Lung (tissue), 12 donors: ENCODE measurements around the gene STARD13. TPM values are rescaled to one million over a fixed set of nuclear protein-coding genes. Genes with fewer than 3 reads are reported as not detected.

Source experiments
- ATAC-seq: fragments of 200-7000 bp; cut with Tn5 transposase; one replicate; pipeline ENCODE4 v1.9.1; 2020; ENCODE audit warnings: moderate number of reproducible peaks; ENCODE audit not compliant: insufficient read depth, low FRiP score
- DNase-seq, 3 donors: peaks; one replicate each; pipeline ENCODE4 v3.0.0-alpha.2; 2013 to 2017
- H3K27ac ChIP-seq, 2 donors: one replicate each; pipeline ENCODE4 v1.5.1; 2013; ENCODE audit warnings: mild to moderate bottlenecking in 2 of 2, moderate library complexity in 2 of 2, control low read depth in 1 of 2, inconsistent platforms in 1 of 2, low read depth in 1 of 2, low read length in 1 of 2
- H3K27me3 ChIP-seq, 3 donors: one replicate each; pipeline ENCODE4 v1.5.1; 2013; ENCODE audit warnings: low read length in 2 of 3; ENCODE audit not compliant: control insufficient read depth in 3 of 3, insufficient read depth in 3 of 3
- H3K36me3 ChIP-seq, 4 donors: one replicate each; pipeline ENCODE4 v1.5.1; 2013; ENCODE audit warnings: low read length in 4 of 4, mild to moderate bottlenecking in 1 of 4, moderate library complexity in 1 of 4; ENCODE audit not compliant: control insufficient read depth in 4 of 4, insufficient read depth in 4 of 4
- H3K4me1 ChIP-seq, 5 donors: one replicate each; pipeline ENCODE4 v1.5.1; 2013; ENCODE audit warnings: low read length in 5 of 5, mild to moderate bottlenecking in 2 of 5, moderate library complexity in 1 of 5; ENCODE audit not compliant: control insufficient read depth in 5 of 5, insufficient read depth in 5 of 5
- H3K4me3 ChIP-seq: one replicate; pipeline ENCODE4 v1.5.1; 2013; ENCODE audit warnings: mild to moderate bottlenecking, control low read depth, moderate library complexity
- H3K9ac ChIP-seq, 2 donors: one replicate each; pipeline ENCODE4 v1.5.1; 2013; ENCODE audit warnings: low read length in 2 of 2, control low read depth in 1 of 2; ENCODE audit not compliant: insufficient read depth in 1 of 2
- H3K9me3 ChIP-seq, 4 donors: one replicate each; pipeline ENCODE4 v1.5.1; 2013; ENCODE audit warnings: low read length in 3 of 4, mild to moderate bottlenecking in 1 of 4, moderate library complexity in 1 of 4; ENCODE audit not compliant: control insufficient read depth in 4 of 4, insufficient read depth in 3 of 4
- CTCF ChIP-seq: IDR thresholded peaks from 2 replicates; pipeline ENCODE4 v1.5.1; 2012; ENCODE audit warnings: mild to moderate bottlenecking; ENCODE audit errors: control extremely low read depth, extremely low read depth
- WGBS, 2 donors: extraction: QIAGEN DNeasy Blood & Tissue Kit; methylation state at CpG; one replicate each; pipeline ENCODE4 v1.1.7; 2013; 5-methylcytosine and 5-hydroxymethylcytosine counted together
- polyA plus RNA-seq, 2 donors: library from polyadenylated mRNA; stranded (reverse); fragments of 200-250 nt; gene quantifications; one replicate each; pipeline ENCODE4 v1.2.1, GENCODE V29; 2013
- total RNA-seq, 2 donors: library from RNA; depleted of rRNA in 1 of 2; stranded (reverse); fragments of >200 nt in 1 of 2; gene quantifications; one replicate each; pipeline ENCODE4 v1.2.1, GENCODE V29; 2014 to 2021
- donor health status: control.
- donor health status: control.
- donor health status: Bipolar disorder and iron deficiency.
- donor health status: healthy.
- donor health status: DM: yes; HTN: yes; CAD: no.

The STARD13 gene
- total and polyA plus RNA-seq, 4 donors: 7.9 to 91.6 (median 29.7) TPM

DNA sequence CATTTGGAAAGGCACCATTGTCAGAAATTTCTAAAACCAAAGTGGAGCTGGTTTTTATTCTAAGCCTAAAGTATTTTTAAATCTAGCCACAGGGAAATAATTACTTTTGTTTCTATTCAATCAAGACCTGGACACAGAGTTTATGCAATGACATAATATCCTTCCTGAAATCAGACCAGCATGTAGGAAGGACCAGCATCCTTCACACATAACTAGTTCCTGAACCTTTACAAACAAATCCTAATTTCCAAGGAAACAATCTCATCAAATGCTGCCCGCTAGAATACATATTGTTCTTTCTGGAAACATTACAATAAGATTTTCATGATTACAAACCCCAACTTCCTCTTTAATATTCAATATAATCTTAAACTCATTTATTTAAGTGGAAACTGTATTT is 1.5 kb downstream of the STARD13 start:
- Histone ChIP-seq H3K4me3 (no peak overlapping the region), H3K9me3 (no peaks in the 10 kb centered on the region), H3K9ac (peak overlapping the region in 1 of 2 donors; percentile 99), H3K27ac (peak overlapping the region in 1 of 2 donors; percentile 93), H3K36me3 (no peaks in the 10 kb centered on the region), H3K4me1 (peaks cover 0 to 26% (median 4%) of the 10 kb centered on the region in 5 donors), H3K27me3 (no peaks in the 10 kb centered on the region)
- peak in 2 of 3 donors; percentile 59 to 67 for DNase-seq
- no peak for TF ChIP-seq CTCF
- ATAC-seq: no peak
- 10 to 14% methylated on average over 1 of the region's 1 CpG for WGBS, 2 donors

- Histone ChIP-seq H3K36me3 (no peaks in the 10 kb centered on the region), H3K9me3 (no peaks in the 10 kb centered on the region), H3K4me3 (no peak overlapping the region), H3K4me1 (peaks cover 0 to 26% (median 4%) of the 10 kb centered on the region in 5 donors), H3K27me3 (no peaks in the 10 kb centered on the region), H3K27ac (peak overlapping the region in 1 of 2 donors; percentile 93), H3K9ac (peak overlapping the region in 1 of 2 donors; percentile 42)
- WGBS, 2 donors: 32 to 68% methylated on average over 1 of the region's 1 CpG
- no peak for ATAC-seq
- DNase-seq: no peak
- TF ChIP-seq CTCF: no peak
These were observed 2.2 kb downstream of the STARD13 start for GRCh38 chr13:33283195-33283911.

DNA sequence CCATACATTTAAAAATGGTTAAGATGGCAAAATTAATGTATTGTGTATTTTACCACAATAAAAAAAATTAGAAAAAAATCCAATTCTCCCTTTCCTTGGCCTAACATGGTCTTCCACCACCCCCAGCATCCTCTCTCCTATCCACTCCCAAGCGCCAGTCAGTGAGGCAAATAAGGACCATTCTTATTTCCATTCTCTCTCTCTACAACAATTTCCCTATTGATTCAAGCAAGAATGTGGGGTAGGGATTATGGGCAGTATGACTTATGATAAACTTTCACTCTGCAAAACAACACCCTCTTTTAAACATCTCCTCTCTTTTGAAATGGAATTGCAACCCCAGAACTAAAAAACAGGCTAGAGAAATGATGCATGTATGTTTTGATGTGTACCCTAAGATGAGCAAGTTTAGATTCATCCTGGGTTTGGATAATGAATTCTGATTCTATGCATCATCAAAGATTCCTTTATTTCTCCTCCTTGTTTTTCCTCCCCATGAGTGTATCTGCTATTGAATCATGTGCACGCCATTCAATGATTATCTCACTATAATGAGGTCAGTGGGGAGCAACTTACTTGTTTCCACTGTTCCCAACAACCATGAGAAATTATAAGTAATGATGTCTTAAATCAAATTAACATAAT is 3.5 kb downstream of the STARD13 start:
- ATAC-seq: no peak
- no peak overlapping the region for H3K4me3 ChIP-seq
- H3K9me3 ChIP-seq: no peaks in the 10 kb centered on the region
- WGBS, 2 donors: 88 to 91% methylated on average over 2 of the region's 2 CpGs
- H3K36me3 ChIP-seq: no peaks in the 10 kb centered on the region
- no peak overlapping the region for H3K9ac ChIP-seq
- no peak for TF ChIP-seq CTCF
- H3K27me3 ChIP-seq: no peaks in the 10 kb centered on the region
- peaks cover 0 to 31% (median 4%) of the 10 kb centered on the region in 5 donors for H3K4me1 ChIP-seq
- DNase-seq: no peak
- H3K27ac ChIP-seq: peak overlapping the region in 1 of 2 donors; percentile 86
